GM12892 (cell line): ENCODE results near the gene SMYD3.

ENCODE experiments used
- POLR2A ChIP-seq: IDR thresholded peaks from 2 replicates; pipeline ENCODE4 v1.6.1; 2011; ENCODE audit warnings: low read depth, low read length, control low read depth
- POLR2AphosphoS5 ChIP-seq: IDR thresholded peaks from 2 replicates; pipeline ENCODE4 v1.6.1; 2011; ENCODE audit warnings: low read depth, low read length, control low read depth
- TAF1 ChIP-seq: IDR thresholded peaks from 2 replicates; pipeline ENCODE4 v1.6.1; 2011; ENCODE audit warnings: low read depth, mild to moderate bottlenecking, control low read depth, low read length, borderline replicate concordance

DNA sequence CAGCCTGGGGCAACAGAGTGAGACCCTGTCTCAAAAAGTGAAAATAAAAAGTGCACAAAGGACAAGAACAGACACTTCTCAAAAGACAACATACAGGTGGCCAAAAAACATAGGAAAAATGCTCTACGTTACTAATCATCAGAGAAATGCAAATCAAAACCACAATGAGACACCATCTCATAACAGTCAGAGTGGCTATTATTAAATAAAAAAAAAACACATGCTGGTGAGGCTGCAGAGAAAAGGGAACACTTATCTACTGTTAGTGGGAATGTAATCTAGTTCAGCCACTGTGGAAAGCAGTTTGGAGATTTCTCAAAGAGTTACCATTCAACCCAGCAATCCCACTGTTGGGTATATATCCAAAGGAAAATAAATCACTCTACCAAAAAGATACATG, 173.2 kb downstream of the SMYD3 start:
- no peak for TF ChIP-seq POLR2AphosphoS5
- no peak for TF ChIP-seq POLR2A
- TF ChIP-seq TAF1: no peak
